GM21619 (cell line): Measurements from ENCODE around the gene ALB.
A peak's percentile ranks its signal among the peaks of the same experiment; 100 is the strongest.

Source experiments
- ATAC-seq: cut with Tn5 transposase; IDR thresholded peaks from one replicate; pipeline ENCODE4 v1.9.1; 2021; ENCODE audit not compliant: unreplicated experiment

The ALB gene

DNA sequence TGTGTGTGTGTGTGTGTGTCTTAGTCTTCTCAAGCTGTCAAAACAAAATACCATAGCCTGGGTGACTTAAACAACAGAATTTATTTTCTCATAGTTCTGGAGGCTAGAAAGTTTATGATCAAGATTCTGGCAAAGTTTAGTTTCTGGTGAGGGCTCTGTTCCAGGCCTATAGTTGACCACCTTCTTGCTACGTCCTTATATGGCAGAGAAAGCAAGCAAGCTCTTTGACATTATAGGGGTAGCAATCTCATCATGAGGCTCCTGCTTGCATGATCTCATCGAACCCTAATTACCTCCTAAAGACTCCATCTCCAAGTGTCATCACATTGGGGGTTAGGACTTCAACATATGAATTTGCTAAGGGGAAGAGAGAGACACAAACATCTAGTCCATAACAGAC is 25.0 kb downstream of the ALB start:
- ATAC-seq = no peak

DNA sequence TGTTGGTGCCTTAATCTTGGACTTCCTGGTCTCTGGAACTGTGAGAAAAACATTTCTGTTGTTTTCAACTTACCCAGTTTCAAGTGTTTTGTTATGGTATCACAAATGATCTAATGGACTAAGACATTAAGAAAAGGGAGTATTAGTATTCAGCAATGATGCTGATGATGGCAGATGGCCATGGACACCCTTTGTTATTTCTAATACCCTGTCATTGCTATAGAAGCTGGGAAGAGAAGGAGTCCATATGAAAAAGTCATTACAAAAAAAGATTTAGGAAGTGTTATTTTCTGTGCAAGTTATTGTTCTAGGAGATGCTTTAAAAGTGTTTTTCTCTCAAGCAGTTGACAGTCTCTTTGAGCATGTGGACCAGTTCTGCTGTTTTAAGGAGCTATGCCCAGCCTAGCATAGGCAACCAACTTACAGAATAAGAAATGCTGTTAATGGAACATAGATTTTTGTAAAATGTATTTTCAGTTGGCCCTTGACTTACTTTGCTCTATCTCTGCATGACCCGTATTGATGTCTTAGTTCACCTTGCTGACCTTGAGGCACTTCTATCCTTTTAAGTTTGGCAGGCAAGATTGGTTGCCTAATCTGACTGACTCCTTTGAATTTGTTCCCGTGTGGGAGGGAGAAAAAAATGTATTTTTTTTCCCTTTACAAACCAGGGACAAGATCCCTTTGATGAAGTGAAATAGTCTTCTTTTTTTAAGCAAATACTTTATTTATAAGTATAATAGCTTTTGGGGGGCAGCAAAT is 25.9 kb downstream of the ALB start:
- no peak for ATAC-seq

DNA sequence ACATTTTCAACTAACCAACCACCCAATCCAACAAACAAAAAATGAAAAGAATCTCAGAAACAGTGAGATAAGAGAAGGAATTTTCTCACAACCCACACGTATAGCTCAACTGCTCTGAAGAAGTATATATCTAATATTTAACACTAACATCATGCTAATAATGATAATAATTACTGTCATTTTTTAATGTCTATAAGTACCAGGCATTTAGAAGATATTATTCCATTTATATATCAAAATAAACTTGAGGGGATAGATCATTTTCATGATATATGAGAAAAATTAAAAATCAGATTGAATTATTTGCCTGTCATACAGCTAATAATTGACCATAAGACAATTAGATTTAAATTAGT is 27.7 kb downstream of the ALB start:
- ATAC-seq = no peak

DNA sequence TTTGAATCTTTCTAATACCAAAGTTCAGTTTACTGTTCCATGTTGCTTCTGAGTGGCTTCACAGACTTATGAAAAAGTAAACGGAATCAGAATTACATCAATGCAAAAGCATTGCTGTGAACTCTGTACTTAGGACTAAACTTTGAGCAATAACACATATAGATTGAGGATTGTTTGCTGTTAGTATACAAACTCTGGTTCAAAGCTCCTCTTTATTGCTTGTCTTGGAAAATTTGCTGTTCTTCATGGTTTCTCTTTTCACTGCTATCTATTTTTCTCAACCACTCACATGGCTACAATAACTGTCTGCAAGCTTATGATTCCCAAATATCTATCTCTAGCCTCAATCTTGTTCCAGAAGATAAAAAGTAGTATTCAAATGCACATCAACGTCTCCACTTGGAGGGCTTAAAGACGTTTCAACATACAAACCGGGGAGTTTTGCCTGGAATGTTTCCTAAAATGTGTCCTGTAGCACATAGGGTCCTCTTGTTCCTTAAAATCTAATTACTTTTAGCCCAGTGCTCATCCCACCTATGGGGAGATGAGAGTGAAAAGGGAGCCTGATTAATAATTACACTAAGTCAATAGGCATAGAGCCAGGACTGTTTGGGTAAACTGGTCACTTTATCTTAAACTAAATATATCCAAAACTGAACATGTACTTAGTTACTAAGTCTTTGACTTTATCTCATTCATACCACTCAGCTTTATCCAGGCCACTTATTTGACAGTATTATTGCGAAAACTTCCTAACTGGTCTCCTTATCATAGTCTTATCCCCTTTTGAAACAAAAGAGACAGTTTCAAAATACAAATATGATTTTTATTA is 28.3 kb downstream of the ALB start:
- no peak for ATAC-seq

DNA sequence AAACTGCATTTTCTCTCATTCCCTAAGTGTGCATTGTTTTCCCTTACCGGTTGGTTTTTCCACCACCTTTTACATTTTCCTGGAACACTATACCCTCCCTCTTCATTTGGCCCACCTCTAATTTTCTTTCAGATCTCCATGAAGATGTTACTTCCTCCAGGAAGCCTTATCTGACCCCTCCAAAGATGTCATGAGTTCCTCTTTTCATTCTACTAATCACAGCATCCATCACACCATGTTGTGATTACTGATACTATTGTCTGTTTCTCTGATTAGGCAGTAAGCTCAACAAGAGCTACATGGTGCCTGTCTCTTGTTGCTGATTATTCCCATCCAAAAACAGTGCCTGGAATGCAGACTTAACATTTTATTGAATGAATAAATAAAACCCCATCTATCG is 29.1 kb downstream of the ALB start:
- ATAC-seq = no peak

DNA sequence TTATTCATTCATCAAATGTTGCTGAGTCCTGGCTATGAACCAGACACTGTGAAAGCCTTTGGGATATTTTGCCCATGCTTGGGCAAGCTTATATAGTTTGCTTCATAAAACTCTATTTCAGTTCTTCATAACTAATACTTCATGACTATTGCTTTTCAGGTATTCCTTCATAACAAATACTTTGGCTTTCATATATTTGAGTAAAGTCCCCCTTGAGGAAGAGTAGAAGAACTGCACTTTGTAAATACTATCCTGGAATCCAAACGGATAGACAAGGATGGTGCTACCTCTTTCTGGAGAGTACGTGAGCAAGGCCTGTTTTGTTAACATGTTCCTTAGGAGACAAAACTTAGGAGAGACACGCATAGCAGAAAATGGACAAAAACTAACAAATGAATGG is 30.2 kb downstream of the ALB start:
- peak; percentile 61 for ATAC-seq

DNA sequence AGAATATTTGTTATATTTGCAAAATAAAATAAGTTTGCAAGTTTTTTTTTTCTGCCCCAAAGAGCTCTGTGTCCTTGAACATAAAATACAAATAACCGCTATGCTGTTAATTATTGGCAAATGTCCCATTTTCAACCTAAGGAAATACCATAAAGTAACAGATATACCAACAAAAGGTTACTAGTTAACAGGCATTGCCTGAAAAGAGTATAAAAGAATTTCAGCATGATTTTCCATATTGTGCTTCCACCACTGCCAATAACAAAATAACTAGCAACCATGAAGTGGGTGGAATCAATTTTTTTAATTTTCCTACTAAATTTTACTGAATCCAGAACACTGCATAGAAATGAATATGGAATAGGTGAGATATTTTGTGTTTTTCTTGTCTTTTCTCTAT is 31.9 kb downstream of the ALB start, which contains the start of gene AFP:
TSS of gene AFP (plus strand) at position 238 of the 400 bp plus-strand sequence. CDS start at position 280, 42 bp downstream.
- ATAC-seq = no peak

DNA sequence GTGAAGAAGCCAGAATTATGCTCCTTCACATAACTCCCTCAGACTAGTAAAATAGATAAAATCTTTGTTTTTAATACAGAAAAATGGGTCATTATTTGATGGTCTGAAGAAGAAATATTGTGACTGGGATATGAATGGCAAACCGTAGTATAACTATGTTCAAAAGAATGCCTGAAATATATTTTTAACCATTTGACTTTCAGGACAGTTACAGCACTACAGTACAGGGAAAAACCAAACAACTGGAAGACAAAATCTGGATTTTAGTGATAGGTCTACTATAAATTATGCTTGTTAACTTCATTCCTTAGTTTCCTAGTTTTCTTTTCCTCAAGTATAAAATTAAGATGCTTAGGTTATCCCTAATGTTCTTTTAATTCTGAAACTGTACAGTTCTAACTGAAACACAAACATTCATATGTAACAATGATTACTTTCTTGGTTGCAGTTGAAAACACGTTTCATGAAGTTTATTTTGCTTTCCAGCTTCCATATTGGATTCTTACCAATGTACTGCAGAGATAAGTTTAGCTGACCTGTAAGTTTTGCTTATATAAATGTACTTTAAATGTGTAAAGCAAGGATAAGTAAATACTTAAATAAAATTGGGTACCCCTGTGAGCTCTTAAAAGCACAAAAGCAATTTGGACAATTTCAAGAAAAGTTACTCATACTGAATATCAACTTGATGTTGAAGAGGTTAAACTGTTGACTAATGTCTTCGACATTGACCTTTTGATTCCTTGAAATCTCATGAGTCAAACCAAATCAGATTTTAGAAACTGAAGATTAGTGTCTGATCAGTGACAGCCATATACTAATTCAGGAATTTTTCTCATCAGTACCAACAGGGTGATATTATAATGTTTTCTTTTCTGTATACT is 32.8 kb downstream of the ALB start:
- ATAC-seq = no peak

DNA sequence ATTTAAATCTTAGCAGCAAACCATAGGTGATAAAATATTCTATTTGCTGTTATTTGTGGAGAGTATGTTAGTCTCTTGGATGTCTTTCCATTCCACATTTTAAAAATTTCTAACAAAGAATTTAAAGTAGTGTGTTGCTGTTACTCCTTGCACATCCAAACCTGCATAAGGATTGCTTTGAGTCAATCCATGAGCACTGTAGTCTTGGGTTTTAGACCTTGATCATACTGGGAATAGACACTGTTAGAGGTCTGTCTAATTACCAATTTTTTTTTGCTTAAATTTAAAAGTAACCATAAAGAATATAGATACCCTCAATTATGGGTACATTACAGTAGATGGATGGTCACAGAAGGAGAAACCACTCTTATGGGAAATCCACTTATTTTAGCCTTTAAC is 33.5 kb downstream of the ALB start:
- no peak for ATAC-seq

DNA sequence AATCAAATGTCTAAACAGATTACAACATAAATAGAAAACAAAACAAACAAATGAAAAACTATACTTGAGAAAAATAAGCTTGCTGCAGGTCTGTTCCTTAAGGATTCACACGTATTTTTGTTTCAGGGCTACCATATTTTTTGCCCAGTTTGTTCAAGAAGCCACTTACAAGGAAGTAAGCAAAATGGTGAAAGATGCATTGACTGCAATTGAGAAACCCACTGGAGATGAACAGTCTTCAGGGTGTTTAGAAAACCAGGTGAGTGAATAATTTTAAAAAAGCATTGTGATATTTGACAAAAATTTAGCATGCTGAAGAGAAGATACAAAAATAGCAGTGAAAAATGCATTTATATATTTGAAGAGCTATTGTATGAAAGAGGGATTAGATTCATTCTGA is 34.0 kb downstream of the ALB start:
- no peak for ATAC-seq

DNA sequence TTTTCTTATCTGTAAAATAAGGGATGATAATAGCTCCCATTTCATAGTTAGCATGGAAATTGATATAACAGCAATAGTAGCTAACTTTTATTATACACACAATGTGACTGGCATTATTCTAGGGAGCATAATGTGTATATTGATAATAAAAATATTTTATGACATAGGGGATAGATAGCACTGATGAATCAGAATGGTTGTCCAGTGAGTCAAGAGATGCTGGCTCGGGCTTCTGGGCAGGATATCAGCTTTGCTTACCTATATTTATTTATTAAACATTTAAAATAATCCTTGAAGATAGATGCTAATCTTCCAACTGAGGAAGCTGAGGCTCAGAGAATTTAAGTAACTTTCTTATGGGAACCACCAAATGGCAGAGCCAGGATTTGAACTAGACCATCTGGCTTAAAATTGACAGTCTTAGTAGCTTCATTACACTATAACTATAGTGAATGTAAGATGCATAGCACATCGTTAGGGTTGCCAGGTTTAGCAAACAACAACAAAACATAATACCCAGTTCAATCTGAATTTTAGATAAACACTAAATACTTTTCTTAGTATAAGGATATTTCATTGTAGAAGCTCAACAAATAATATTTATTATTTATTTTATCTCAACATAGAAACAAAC is 34.6 kb downstream of the ALB start:
- no peak for ATAC-seq

DNA sequence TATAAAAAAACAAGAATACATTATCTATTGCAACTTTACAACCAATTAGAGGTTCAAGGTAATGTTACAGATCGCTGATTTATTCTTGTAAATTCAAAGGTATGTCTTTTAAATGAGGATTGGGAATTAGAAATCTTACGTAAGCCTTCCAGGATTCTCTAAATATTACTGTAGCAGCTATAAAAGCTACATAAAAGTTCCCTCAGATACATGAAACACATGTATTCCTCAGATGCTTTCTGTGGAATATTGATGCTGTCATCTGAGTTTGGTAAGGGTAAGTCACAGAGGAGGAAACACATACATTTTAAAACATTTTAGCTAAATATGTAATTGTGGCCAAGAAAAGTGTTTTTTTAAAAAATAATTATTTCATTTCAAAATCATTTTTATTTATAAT is 35.4 kb downstream of the ALB start:
- no peak for ATAC-seq

DNA sequence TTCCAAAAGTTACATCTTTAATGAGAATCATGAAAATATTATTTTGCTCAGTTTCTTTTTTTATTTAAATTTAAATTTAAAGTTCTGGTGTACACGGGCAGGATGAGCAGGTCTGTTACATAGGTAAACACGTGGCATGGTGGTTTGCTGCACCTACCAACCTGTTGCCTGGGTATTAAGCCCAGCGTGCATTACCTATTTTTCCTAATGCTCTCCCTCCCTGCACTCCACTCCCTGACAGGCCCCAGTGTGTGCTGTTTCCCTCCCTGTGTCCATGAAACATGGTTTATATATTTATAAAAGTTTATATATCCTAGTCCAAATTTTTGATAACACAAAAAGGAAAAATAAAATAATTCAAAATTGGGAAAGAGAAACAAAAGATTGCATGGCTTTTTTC is 35.9 kb downstream of the ALB start:
- no peak for ATAC-seq

DNA sequence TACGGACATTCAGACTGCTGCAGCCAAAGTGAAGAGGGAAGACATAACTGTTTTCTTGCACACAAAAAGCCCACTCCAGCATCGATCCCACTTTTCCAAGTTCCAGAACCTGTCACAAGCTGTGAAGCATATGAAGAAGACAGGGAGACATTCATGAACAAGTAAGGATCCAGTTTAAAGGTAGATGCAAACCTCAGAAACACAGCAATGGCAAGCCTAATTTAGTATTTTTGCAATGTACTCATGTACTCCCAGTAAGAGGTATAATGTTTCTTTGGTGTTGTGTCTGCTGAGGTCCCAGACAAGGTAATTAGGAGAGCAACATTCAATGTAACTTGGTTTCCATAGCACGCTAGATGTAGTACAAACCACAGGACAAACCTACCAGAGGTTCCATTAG is 36.6 kb downstream of the ALB start:
- ATAC-seq = no peak

DNA sequence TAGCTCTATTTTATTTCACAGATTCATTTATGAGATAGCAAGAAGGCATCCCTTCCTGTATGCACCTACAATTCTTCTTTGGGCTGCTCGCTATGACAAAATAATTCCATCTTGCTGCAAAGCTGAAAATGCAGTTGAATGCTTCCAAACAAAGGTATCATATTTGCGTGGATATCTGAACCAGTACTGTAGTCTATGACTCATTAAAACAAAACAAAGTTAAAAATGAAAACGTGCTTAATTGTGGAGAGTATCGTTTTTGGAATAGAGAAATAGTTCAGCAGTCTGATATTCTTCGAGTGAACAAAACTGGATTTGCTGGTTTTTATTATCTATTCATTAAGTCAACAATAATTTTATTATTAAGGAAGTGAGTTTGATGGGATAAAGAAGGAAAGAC is 38.2 kb downstream of the ALB start:
- no peak for ATAC-seq

DNA sequence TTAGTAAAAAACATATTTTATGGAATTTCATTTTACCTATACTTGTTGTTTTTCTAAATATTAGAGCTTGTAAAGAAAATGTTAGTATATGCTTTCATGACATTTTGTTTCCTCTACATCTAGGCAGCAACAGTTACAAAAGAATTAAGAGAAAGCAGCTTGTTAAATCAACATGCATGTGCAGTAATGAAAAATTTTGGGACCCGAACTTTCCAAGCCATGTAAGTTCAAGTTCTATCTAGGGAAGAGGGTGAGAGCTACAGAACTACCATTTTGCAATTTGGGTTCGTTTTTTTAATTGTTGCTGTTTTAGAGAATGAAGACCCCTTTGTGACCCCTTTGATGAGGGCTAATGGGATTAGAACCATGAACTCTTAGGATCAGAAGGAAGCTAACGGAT is 39.1 kb downstream of the ALB start:
- no peak for ATAC-seq

DNA sequence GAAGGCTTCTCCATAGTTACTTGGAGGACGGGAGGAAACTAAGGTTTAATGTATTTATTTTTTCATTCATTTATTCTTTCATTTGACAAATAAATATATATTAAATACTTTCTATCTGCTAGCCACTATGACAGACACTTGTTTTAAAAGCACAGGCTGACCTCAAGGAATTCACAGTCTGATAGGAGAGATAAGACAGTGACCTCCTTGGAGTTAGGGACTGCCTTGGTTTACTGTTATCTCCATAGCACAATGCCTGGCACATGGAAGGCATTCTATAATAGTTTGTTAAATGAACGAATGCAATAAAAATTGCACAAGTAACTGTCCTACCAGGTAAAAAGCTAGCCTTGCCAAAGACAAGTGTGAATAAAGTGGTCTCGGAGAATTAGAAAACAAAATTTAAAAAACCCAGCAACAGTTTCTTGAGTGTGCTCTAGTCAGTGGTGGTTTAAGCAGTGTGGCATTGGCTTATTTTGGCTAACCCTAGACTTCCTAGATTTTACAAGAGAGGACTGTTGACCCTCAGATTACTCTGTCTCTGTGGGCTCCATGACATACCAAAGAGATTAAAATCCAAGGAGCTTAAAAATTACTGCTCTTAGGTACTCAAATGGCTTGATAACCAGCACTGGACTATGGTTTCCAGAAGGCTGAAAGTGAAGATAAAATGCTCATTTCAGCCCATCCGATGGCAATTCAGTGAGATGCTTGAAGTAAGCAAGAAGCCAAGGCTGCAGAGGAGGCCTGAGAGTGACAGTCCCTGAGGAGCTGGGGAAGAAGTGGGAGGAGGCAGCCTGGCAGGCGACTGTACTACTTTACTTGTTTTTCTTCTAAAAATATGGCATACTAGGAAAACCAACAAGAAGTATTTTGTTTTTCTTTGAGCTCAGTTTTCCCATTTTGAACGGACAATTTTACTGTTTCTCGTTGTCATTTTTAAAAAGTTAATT is 41.6 kb downstream of the ALB start:
- no peak for ATAC-seq

DNA sequence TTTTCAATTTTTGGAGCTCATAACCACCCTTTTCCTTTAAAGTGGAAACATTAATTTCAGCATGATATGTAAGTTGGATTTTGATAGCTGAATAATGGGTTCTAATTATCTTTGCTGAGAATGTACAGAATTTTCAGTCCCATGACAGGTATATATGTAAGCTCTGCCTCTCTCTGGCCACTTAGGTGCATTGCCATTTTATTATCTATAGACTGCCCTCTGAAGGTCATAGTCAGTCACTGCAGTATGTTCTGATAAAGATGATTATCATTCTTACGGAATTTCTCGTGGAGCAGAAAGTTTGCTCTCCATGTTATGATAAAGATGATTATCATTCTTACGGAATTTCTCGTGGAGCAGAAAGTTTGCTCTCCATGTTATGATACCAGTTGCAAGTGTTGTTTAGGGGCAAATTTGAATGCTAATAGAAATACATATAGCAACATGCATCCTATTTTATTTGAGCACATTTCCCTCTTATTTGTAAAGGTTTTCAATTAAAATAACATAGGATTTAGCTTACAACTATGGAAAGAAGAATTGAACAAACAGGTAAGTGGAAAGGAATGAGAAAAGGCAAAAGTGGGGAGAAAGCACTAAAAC is 42.4 kb downstream of the ALB start:
- peak; percentile 99 for ATAC-seq

DNA sequence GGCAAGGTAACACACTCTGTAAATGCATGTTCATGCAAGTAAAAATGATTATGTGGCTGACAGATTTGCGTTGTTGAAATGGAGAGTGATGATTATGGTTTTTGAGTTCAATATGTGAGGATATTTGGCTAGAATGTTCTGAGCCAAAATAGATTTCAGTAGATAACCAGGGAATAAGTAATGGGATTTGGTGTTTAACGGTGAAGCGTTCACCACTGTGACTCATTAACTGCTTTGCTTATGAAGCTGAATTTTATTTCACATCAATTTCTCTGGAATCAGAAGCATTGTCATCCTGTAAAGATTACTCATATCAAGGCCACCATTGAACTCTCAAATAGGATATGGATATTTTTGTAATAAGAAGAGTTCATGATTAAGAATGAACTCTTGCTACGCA is 43.6 kb downstream of the ALB start:
- no peak for ATAC-seq
